ENCODE results near the gene C1QB.

C1QB gene

GRCh38 chr1:22635436-22635835 lies 17.6 kb upstream of the C1QB start:
- DNase-seq: no peak

- DNase-seq: peak; percentile 90 to 96 (median 96)
Measured at GRCh38 chr1:22636353-22636752, 16.7 kb upstream of the C1QB start, which contains the start of gene C1QA. TSS of gene C1QA (plus strand) at chr1:22636628. CDS start at chr1:22637617, 989 bp downstream.

- no peak for DNase-seq
Measured at GRCh38 chr1:22636927-22637326, 16.1 kb upstream of the C1QB start.

GRCh38 chr1:22637907-22638445 lies 15.1 kb upstream of the C1QB start:
- peak in 3 of 4 experiments; percentile 17 to 46 (median 28) for DNase-seq

- no peak for DNase-seq
Measured at GRCh38 chr1:22638476-22639234, 14.4 kb upstream of the C1QB start.

GRCh38 chr1:22639286-22639685 lies 13.8 kb upstream of the C1QB start:
- DNase-seq: peak in 3 of 4 experiments; percentile 26 to 38 (median 37)

GRCh38 chr1:22641247-22641646 lies 11.8 kb upstream of the C1QB start:
- DNase-seq: no peak

GRCh38 chr1:22641906-22642636 lies 11.0 kb upstream of the C1QB start:
- peak; percentile 78 to 92 (median 87) for DNase-seq

GRCh38 chr1:22643381-22643780 lies 9.7 kb upstream of the C1QB start, which contains the start of gene C1QC:
TSS of gene C1QC (plus strand) at chr1:22643633. CDS start at chr1:22644024, 391 bp downstream.
- DNase-seq: peak; percentile 70 to 92 (median 82)

GRCh38 chr1:22643928-22644327 lies 9.1 kb upstream of the C1QB start:
- DNase-seq: no peak

GRCh38 chr1:22645931-22646330 lies 7.1 kb upstream of the C1QB start:
- peak; percentile 81 to 90 (median 88) for DNase-seq

- peak; percentile 24 to 73 (median 52) for DNase-seq
Measured at GRCh38 chr1:22646384-22646783, 6.7 kb upstream of the C1QB start.

GRCh38 chr1:22650089-22650693 lies 2.8 kb upstream of the C1QB start:
- no peak for DNase-seq

- DNase-seq: peak; percentile 47 to 77 (median 61)
Measured at GRCh38 chr1:22651941-22652856, 837 bp upstream of the C1QB start.

- DNase-seq: no peak
Measured at GRCh38 chr1:22654692-22655091, 1.7 kb downstream of the C1QB start.

- DNase-seq: no peak
Measured at GRCh38 chr1:22658385-22659163, 5.5 kb downstream of the C1QB start.

- DNase-seq: no peak
Measured at GRCh38 chr1:22660716-22661241, 7.7 kb downstream of the C1QB start.

GRCh38 chr1:22661880-22662279 lies 8.8 kb downstream of the C1QB start:
- DNase-seq: no peak

GRCh38 chr1:22662318-22662717 lies 9.3 kb downstream of the C1QB start:
- DNase-seq: peak in 2 of 4 experiments; percentile 10 to 19

GRCh38 chr1:22662986-22663408 lies 10.0 kb downstream of the C1QB start:
- DNase-seq: no peak

GRCh38 chr1:22665752-22666151 lies 12.7 kb downstream of the C1QB start:
- peak; percentile 9 to 46 (median 28) for DNase-seq

All from suppressor macrophage (primary cell).